Measurements from ENCODE around the gene NMNAT3. TPM values are rescaled to one million over a fixed set of nuclear protein-coding genes. Genes with fewer than 3 reads are reported as not detected.

The NMNAT3 gene
- total RNA-seq, 6 experiments from 2014 or later, result 1.3 to 3.6 (median 2.6) TPM

DNA sequence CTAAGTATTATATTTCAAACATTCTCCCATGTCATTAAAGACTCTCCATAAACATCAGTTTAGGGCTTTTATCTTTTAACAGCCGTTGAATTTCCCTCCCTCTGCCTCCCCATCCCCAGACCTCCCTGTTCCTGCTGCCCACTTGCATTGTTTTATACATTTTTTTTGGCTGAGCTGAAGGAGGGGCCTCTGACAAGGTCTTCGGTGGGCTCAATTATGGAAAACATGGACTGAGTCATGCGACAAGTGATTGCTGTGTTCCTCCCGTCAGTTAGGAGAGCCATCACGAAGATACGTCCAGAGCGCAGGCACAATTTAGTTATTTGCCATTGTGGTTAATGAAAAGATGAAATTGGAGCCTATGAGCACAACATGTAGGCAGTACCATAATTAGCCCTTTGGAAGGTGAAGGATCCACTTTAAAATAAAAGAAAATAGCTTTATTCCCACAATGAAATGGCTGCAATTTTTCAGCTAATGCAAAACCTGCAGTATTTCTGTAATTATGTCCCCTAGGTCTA, 12.0 kb upstream of the NMNAT3 start:
- intact Hi-C loops (cut with DNase I), result no loop called here
- no peak overlapping the region for H3K27ac ChIP-seq
- H3K36me3 ChIP-seq, result no peaks in the 10 kb centered on the region
- no peaks in the 10 kb centered on the region for H3K27me3 ChIP-seq
- DNase-seq, result no peak
- WGBS (ENCODE audit: insufficient coverage, low coverage, low lambda C conversion rate, missing lambda C conversion rate), result 74% methylated on average over 7 of the region's 7 CpGs
- no peaks in the 10 kb centered on the region for H3K9me3 ChIP-seq
- TF ChIP-seq POLR2A (IDR thresholded peaks at IDR 0.05), result no peak
- TF ChIP-seq, protein P1, sequence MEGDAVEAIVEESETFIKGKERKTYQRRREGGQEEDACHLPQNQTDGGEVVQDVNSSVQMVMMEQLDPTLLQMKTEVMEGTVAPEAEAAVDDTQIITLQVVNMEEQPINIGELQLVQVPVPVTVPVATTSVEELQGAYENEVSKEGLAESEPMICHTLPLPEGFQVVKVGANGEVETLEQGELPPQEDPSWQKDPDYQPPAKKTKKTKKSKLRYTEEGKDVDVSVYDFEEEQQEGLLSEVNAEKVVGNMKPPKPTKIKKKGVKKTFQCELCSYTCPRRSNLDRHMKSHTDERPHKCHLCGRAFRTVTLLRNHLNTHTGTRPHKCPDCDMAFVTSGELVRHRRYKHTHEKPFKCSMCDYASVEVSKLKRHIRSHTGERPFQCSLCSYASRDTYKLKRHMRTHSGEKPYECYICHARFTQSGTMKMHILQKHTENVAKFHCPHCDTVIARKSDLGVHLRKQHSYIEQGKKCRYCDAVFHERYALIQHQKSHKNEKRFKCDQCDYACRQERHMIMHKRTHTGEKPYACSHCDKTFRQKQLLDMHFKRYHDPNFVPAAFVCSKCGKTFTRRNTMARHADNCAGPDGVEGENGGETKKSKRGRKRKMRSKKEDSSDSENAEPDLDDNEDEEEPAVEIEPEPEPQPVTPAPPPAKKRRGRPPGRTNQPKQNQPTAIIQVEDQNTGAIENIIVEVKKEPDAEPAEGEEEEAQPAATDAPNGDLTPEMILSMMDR (IDR thresholded peaks at IDR 0.05), result no peak
- ATAC-seq, result no peak
- no peaks in the 10 kb centered on the region for H3K4me1 ChIP-seq
- H3K4me3 ChIP-seq, result no peak overlapping the region

GRCh38 chr3:139689122-139689521, 11.3 kb upstream of the NMNAT3 start:
- ATAC-seq (no peak), DNase-seq (no peak)
- Histone ChIP-seq H3K36me3 (no peaks in the 10 kb centered on the region), H3K27ac (no peak overlapping the region), H3K4me1 (no peaks in the 10 kb centered on the region), H3K27me3 (no peaks in the 10 kb centered on the region), H3K9me3 (no peaks in the 10 kb centered on the region), H3K4me3 (no peak overlapping the region)
- intact Hi-C loops (cut with DNase I), result no loop called here
- TF ChIP-seq POLR2A (IDR thresholded peaks at IDR 0.05), result no peak
- TF ChIP-seq, protein P1 (IDR thresholded peaks at IDR 0.05), result no peak
- WGBS (ENCODE audit: insufficient coverage, low coverage, low lambda C conversion rate, missing lambda C conversion rate), result 62% methylated on average over 3 of the region's 4 CpGs

- Histone ChIP-seq H3K36me3 (no peaks in the 10 kb centered on the region), H3K4me1 (no peaks in the 10 kb centered on the region), H3K4me3 (no peak overlapping the region), H3K27me3 (no peaks in the 10 kb centered on the region), H3K9me3 (no peaks in the 10 kb centered on the region), H3K27ac (no peak overlapping the region)
- no peak for DNase-seq
- WGBS (ENCODE audit: insufficient coverage, low coverage, low lambda C conversion rate, missing lambda C conversion rate), result 25% methylated on average over 1 of the region's 1 CpG
- intact Hi-C loops (cut with DNase I), result no loop called here
- no peak for ATAC-seq
- TF ChIP-seq POLR2A (IDR thresholded peaks at IDR 0.05), result no peak
- TF ChIP-seq, protein P1 (IDR thresholded peaks at IDR 0.05), result no peak
These were observed 9.7 kb upstream of the NMNAT3 start for GRCh38 chr3:139687431-139687830.

GRCh38 chr3:139686624-139687023, 8.9 kb upstream of the NMNAT3 start:
- Histone ChIP-seq H3K27ac (no peak overlapping the region), H3K4me3 (no peak overlapping the region), H3K9me3 (no peaks in the 10 kb centered on the region), H3K36me3 (no peaks in the 10 kb centered on the region), H3K4me1 (no peaks in the 10 kb centered on the region), H3K27me3 (no peaks in the 10 kb centered on the region)
- 67% methylated on average over 3 of the region's 3 CpGs for WGBS (ENCODE audit: insufficient coverage, low coverage, low lambda C conversion rate, missing lambda C conversion rate)
- no peak for DNase-seq
- intact Hi-C loops (cut with DNase I), result no loop called here
- TF ChIP-seq POLR2A (IDR thresholded peaks at IDR 0.05), result no peak
- TF ChIP-seq, protein P1 (IDR thresholded peaks at IDR 0.05), result no peak
- no peak for ATAC-seq

GRCh38 chr3:139686206-139686605, 8.4 kb upstream of the NMNAT3 start:
- Histone ChIP-seq H3K4me3 (no peak overlapping the region), H3K4me1 (no peaks in the 10 kb centered on the region), H3K27me3 (no peaks in the 10 kb centered on the region), H3K9me3 (no peaks in the 10 kb centered on the region), H3K27ac (no peak overlapping the region), H3K36me3 (no peaks in the 10 kb centered on the region)
- WGBS (ENCODE audit: insufficient coverage, low coverage, low lambda C conversion rate, missing lambda C conversion rate), result 81% methylated on average over 2 of the region's 3 CpGs
- no peak for DNase-seq
- ATAC-seq, result no peak
- intact Hi-C loops (cut with DNase I), result no loop called here
- TF ChIP-seq, protein P1 (IDR thresholded peaks at IDR 0.05), result no peak

Data from right lobe of liver (tissue), 6 donors.